Measurements from ENCODE around the gene RTP2.

Gene RTP2

GRCh38 chr3:187726564-187726963 is 24.2 kb upstream of the RTP2 start:
- no peak for TF ChIP-seq ZC3H10 (CRISPR knock-in tag; IDR thresholded peaks at IDR 0.05)
- TF ChIP-seq SNAI2 (CRISPR knock-in tag; IDR thresholded peaks at IDR 0.05): no peak
- TF ChIP-seq PATZ1 (CRISPR knock-in tag; IDR thresholded peaks at IDR 0.05; ENCODE audit: borderline replicate concordance): no peak
- no peak for ATAC-seq

GRCh38 chr3:187725653-187726370 is 23.5 kb upstream of the RTP2 start:
- peak; percentile 44; the same call in 2 of the 3 replicates for ATAC-seq

GRCh38 chr3:187725224-187725623 is 22.9 kb upstream of the RTP2 start:
- no peak for ATAC-seq
- TF ChIP-seq RARB (CRISPR knock-in tag; IDR thresholded peaks at IDR 0.05) (no peak), ZNF70 (CRISPR knock-in tag; IDR thresholded peaks at IDR 0.05) (no peak), BACH2 (CRISPR knock-in tag; IDR thresholded peaks at IDR 0.05; ENCODE audit: borderline replicate concordance) (no peak), ZNF565 (CRISPR knock-in tag; conservative IDR thresholded peaks at IDR 0.05; ENCODE audit: low read depth) (no peak), CSRNP3 (CRISPR knock-in tag; IDR thresholded peaks at IDR 0.05) (no peak), ZNF8 (CRISPR knock-in tag; IDR thresholded peaks at IDR 0.05) (no peak), CREB5 (CRISPR knock-in tag; IDR thresholded peaks at IDR 0.05; ENCODE audit: low read depth) (no peak), POU6F1 (CRISPR knock-in tag; IDR thresholded peaks at IDR 0.05; ENCODE audit: borderline replicate concordance, low read depth) (no peak)

More at GRCh38 chr3:187725653-187726370, 23.5 kb upstream of the RTP2 start:
- no peak for TF ChIP-seq ZFP30 (CRISPR knock-in tag; IDR thresholded peaks at IDR 0.05)
- no peak for TF ChIP-seq ZNF70 (CRISPR knock-in tag; IDR thresholded peaks at IDR 0.05)
- no peak for TF ChIP-seq ESRRG (CRISPR knock-in tag; IDR thresholded peaks at IDR 0.05)
- no peak for TF ChIP-seq RARB (CRISPR knock-in tag; IDR thresholded peaks at IDR 0.05)
- no peak for TF ChIP-seq ZNF565 (CRISPR knock-in tag; conservative IDR thresholded peaks at IDR 0.05; ENCODE audit: low read depth)
- no peak for TF ChIP-seq ISL1 (CRISPR knock-in tag; IDR thresholded peaks at IDR 0.05)
- TF ChIP-seq POU6F1 (CRISPR knock-in tag; IDR thresholded peaks at IDR 0.05; ENCODE audit: borderline replicate concordance, low read depth): no peak
- TF ChIP-seq ARNTL (CRISPR knock-in tag; IDR thresholded peaks at IDR 0.05; ENCODE audit: borderline replicate concordance, low read depth): no peak
- no peak for TF ChIP-seq PATZ1 (CRISPR knock-in tag; IDR thresholded peaks at IDR 0.05; ENCODE audit: borderline replicate concordance)
- no peak for TF ChIP-seq PPARA (CRISPR knock-in tag; IDR thresholded peaks at IDR 0.05; ENCODE audit: borderline replicate concordance)
- TF ChIP-seq ZNF8 (CRISPR knock-in tag; IDR thresholded peaks at IDR 0.05): no peak
- TF ChIP-seq OSR1 (CRISPR knock-in tag; IDR thresholded peaks at IDR 0.05): no peak
- no peak for TF ChIP-seq ZFP3 (CRISPR knock-in tag; IDR thresholded peaks at IDR 0.05)
- no peak for TF ChIP-seq TSHZ2 (CRISPR knock-in tag; IDR thresholded peaks at IDR 0.05)

Data from SK-N-SH treated with all-trans-retinoic acid at 6 μM for 48 hours (cell line).